Right lobe of liver (tissue), 4 donors: Measurements from ENCODE around the gene LHPP.

Source experiments
- POLR2A ChIP-seq: fragments of 450-650 bp; IDR thresholded peaks from one replicate; pipeline ENCODE4 v1.6.1; 2017; ENCODE audit warnings: antibody characterized with exemption, mild to moderate bottlenecking
- TF ChIP-seq, protein P1 (sequence below), 4 donors: fragments of 200-600 bp in 3 of 4; fragments of 450-650 bp in 1 of 4; IDR thresholded peaks; one replicate each; pipeline versions ENCODE4 v1.5.1 to v1.8.0; 2016 to 2022; ENCODE audit warnings: antibody characterized with exemption in 4 of 4, mild to moderate bottlenecking in 2 of 4
- donor health status: DM: no; HTN: no; CAD: no.
- donor health status: DM: no; HTN: no; CAD: no.
- donor health status: DM: no; HTN: yes; CAD: no.

DNA sequence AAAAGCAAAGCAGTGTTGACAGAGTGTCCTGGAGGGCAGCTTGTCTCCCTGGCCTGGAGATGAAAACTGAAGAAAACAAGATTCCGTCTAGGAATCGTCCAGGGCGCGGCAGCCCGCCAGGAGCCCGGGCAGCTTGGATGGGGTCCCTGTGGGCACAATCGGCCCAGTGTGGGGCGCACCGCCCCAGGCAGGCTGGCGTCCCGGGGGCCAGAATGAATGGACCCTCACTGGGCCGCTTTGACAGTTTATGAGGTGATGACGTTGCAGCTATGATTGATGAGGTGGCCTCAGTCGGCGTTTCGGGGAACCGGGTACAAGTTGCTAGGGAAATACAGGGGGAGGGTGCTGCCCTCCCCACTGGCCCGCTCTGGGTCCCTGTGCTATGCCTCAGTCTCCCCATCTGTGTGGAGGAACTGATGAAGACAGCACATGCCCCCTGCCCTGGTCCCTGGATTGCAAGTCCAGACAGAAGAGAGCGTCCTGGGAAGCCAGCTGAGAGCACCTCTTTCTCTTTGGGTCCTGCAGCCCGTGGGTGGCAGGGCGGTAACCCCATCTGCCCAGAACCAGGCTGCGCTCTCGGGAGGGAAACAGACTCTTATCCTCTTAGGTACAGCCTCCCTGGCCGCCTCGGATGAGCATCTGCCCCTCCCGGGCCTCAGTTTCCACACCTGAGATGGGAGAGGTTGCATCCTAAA, 131.3 kb downstream of the LHPP start:
- TF ChIP-seq, protein P1, sequence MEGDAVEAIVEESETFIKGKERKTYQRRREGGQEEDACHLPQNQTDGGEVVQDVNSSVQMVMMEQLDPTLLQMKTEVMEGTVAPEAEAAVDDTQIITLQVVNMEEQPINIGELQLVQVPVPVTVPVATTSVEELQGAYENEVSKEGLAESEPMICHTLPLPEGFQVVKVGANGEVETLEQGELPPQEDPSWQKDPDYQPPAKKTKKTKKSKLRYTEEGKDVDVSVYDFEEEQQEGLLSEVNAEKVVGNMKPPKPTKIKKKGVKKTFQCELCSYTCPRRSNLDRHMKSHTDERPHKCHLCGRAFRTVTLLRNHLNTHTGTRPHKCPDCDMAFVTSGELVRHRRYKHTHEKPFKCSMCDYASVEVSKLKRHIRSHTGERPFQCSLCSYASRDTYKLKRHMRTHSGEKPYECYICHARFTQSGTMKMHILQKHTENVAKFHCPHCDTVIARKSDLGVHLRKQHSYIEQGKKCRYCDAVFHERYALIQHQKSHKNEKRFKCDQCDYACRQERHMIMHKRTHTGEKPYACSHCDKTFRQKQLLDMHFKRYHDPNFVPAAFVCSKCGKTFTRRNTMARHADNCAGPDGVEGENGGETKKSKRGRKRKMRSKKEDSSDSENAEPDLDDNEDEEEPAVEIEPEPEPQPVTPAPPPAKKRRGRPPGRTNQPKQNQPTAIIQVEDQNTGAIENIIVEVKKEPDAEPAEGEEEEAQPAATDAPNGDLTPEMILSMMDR (IDR thresholded peaks at IDR 0.05): no peak
- TF ChIP-seq POLR2A: no peak
